Hippocampal formation (tissue), 2 donors: ENCODE results near the gene EIF3F.

Source experiments
- DNase-seq, 2 donors: peaks; one replicate each; lab custom pipeline; 2025; lab: John Stamatoyannopoulos, UW

The EIF3F gene

GRCh38 chr11:8039530-8040260 is 52.6 kb downstream of the EIF3F start:
- DNase-seq: no peak

GRCh38 chr11:8040261-8040920 is 53.3 kb downstream of the EIF3F start:
- no peak for DNase-seq

GRCh38 chr11:8040921-8041285 is 53.8 kb downstream of the EIF3F start:
- DNase-seq: no peak

GRCh38 chr11:8041576-8041975 is 54.4 kb downstream of the EIF3F start:
- DNase-seq: no peak

GRCh38 chr11:8043756-8044155 is 56.6 kb downstream of the EIF3F start:
- DNase-seq: no peak

GRCh38 chr11:8045839-8046238 is 58.7 kb downstream of the EIF3F start:
- no peak for DNase-seq

- DNase-seq: no peak
Measured at GRCh38 chr11:8047382-8047781, 60.2 kb downstream of the EIF3F start.

- no peak for DNase-seq
Measured at GRCh38 chr11:8049084-8049483, 61.9 kb downstream of the EIF3F start.
